Tibial nerve (tissue), 3 donors: ENCODE data around the gene TRIM65.

ENCODE experiments used
- POLR2A ChIP-seq, 2 donors: fragments of 450-650 bp; IDR thresholded peaks; one replicate each; pipeline ENCODE4 v1.6.1; 2017; ENCODE audit warnings: antibody characterized with exemption in 2 of 2, mild to moderate bottlenecking in 2 of 2, moderate library complexity in 2 of 2
- TF ChIP-seq, protein P1 (sequence below), 5 experiments: fragments of 200-600 bp in 3 of 5; fragments of 450-650 bp in 2 of 5; sonication (generic) in 3 of 5; IDR thresholded peaks; one replicate each; pipeline ENCODE4 v1.5.1; 2016 to 2019; ENCODE audit warnings: antibody characterized with exemption in 5 of 5, mild to moderate bottlenecking in 3 of 5, moderate library complexity in 2 of 5

- no peak for TF ChIP-seq POLR2A (IDR thresholded peaks at IDR 0.05)
- TF ChIP-seq, protein P1, sequence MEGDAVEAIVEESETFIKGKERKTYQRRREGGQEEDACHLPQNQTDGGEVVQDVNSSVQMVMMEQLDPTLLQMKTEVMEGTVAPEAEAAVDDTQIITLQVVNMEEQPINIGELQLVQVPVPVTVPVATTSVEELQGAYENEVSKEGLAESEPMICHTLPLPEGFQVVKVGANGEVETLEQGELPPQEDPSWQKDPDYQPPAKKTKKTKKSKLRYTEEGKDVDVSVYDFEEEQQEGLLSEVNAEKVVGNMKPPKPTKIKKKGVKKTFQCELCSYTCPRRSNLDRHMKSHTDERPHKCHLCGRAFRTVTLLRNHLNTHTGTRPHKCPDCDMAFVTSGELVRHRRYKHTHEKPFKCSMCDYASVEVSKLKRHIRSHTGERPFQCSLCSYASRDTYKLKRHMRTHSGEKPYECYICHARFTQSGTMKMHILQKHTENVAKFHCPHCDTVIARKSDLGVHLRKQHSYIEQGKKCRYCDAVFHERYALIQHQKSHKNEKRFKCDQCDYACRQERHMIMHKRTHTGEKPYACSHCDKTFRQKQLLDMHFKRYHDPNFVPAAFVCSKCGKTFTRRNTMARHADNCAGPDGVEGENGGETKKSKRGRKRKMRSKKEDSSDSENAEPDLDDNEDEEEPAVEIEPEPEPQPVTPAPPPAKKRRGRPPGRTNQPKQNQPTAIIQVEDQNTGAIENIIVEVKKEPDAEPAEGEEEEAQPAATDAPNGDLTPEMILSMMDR (IDR thresholded peaks at IDR 0.05) = no peak
Observed at GRCh38 chr17:75902406-75902805, 5.7 kb upstream of the TRIM65 start.
